ENCODE measurements around the gene SRPX. TPM values are rescaled to one million over a fixed set of nuclear protein-coding genes. Genes with fewer than 3 reads are reported as not detected.

Gene SRPX
- polyA plus RNA-seq, 2 of the 4 experiments (the other 2 are of a cell fraction) = 1.8 to 3.8 TPM

DNA sequence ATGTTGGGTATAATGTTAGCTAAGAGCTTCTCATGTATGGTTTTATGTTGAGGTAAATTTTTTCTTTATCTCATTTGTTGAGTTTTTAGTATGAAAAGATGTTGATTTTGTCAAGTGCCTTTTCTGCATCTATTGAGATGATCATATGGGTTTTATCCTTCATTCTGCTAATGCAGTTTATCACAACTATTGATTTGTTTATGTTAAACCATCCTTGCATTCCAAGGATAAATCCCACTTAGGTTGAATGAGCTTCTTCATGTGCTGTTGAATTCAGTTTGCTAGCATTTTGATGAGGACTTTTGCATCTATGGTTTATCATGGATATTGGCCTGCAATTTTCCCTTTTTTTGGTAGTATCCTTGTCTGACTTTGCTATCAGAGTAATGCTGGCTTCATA lies 121.0 kb downstream of the SRPX start:
- FAIRE-seq (no peak), ATAC-seq (no peak), DNase-seq (ENCODE audit: low read depth in 1 of 2, low spot score in 1 of 2) (no peak)
- no peak for TF ChIP-seq EP300 (IDR thresholded peaks at IDR 0.05)
- no peak for TF ChIP-seq RARB (CRISPR knock-in tag; IDR thresholded peaks at IDR 0.05)
- Histone ChIP-seq H3K27ac (no peak overlapping the region), H3K4me2 (no peak overlapping the region), H3K4me3 (no peak overlapping the region), H3K9me3 (no peaks in the 10 kb centered on the region), H3K4me1 (no peaks in the 10 kb centered on the region)
- CTCF ChIA-PET = interaction anchor here (1.0 kb wide), 1 partner anchor 32 kb away, joined by 3 read pairs; no protein-coding TSS in a partner anchor
- POLR2A ChIA-PET = no interaction called here

Other genes starting within 250 kb of the SRPX start
- gene SYTL5, start 214.3 kb downstream of the SRPX start, polyA plus RNA-seq (2011; rRNA removed) = 0.79 and 1.0 TPM in 2 replicates
- gene SYTL5, start 214.3 kb downstream of the SRPX start, polyA plus RNA-seq (2017; fragmentation: RNase III; extraction: RNeasy Plus Mini Kit Qiagen cat#74134 plus additional on column Dnase treatment) = 0.71 to 1.1 TPM (median 0.88 TPM) in 3 replicates
- gene RPGR, start 106.6 kb upstream of the SRPX start, polyA plus RNA-seq (2011; rRNA removed) = 7.7 and 10.5 TPM in 2 replicates
- gene RPGR, start 106.6 kb upstream of the SRPX start, polyA plus RNA-seq (2017; fragmentation: RNase III; extraction: RNeasy Plus Mini Kit Qiagen cat#74134 plus additional on column Dnase treatment) = 8.1 to 8.5 TPM (median 8.1 TPM) in 3 replicates
- gene OTC, start 131.7 kb upstream of the SRPX start, polyA plus RNA-seq (2011; rRNA removed) = not detected in 2 replicates
- gene OTC, start 131.7 kb upstream of the SRPX start, polyA plus RNA-seq (2017; fragmentation: RNase III; extraction: RNeasy Plus Mini Kit Qiagen cat#74134 plus additional on column Dnase treatment) = not detected in 3 replicates

Data from A549 (cell line).